ENCODE results near the gene HMSD. TPM values are rescaled to one million over a fixed set of nuclear protein-coding genes. Genes with fewer than 3 reads are reported as not detected.

HMSD gene
- total and polyA plus RNA-seq, 2 donors (not counting 3 experiments of a cell fraction or from before 2014, with no cell fraction given), result 0.08 TPM; not detected in 1

GRCh38 chr18:63930773-63931354 lies 18.2 kb upstream of the HMSD start:
- Histone ChIP-seq H2AFZ (ENCODE audit: low read depth, low read length) (no peak overlapping the region), H4K20me1 (replicated peaks; ENCODE audit: control insufficient read depth, extremely low read depth, insufficient read depth, low read length) (no peaks in the 10 kb centered on the region), H3K27me3 (ENCODE audit: control insufficient read depth in 2 of 2, insufficient read depth in 2 of 2, low read length in 2 of 2) (peaks cover 3 to 4% of the 10 kb centered on the region in 2 experiments), H3K9ac (replicated peaks; ENCODE audit: extremely low read depth, insufficient read depth, low read length) (no peak overlapping the region), H3K79me2 (ENCODE audit: control insufficient read depth, insufficient read depth, low read length) (no peaks in the 10 kb centered on the region), H3K9me1 (replicated peaks; ENCODE audit: control insufficient read depth, extremely low read depth, insufficient read depth, low read length) (no peaks in the 10 kb centered on the region), H3K4me3 (replicated peaks in 1 of 3; ENCODE audit: insufficient read depth in 1 of 3, low read depth in 1 of 3, low read length in 3 of 3) (no peak overlapping the region), H3K4me2 (ENCODE audit: insufficient read depth, low read length) (no peak overlapping the region), H3K4me1 (ENCODE audit: control insufficient read depth, extremely low read depth, insufficient read depth, low read length) (no peaks in the 10 kb centered on the region), H3K27ac (ENCODE audit: insufficient read depth, low read depth, low read length) (no peak overlapping the region), H3K9me3 (replicated peaks; ENCODE audit: control insufficient read depth, insufficient read depth, low read length) (no peaks in the 10 kb centered on the region), H3K36me3 (ENCODE audit: control insufficient read depth in 2 of 2, extremely low read depth in 1 of 2, insufficient read depth in 2 of 2, low read length in 2 of 2) (no peaks in the 10 kb centered on the region)
- no peak for FAIRE-seq
- no peak for TF ChIP-seq POLR2AphosphoS5 (IDR thresholded peaks at IDR 0.05; ENCODE audit: insufficient read depth, low read depth, low read length)
- no peak for TF ChIP-seq EZH2 (IDR thresholded peaks at IDR 0.05; ENCODE audit: borderline replicate concordance, low read depth, low read length, severe bottlenecking)
- no peak for TF ChIP-seq MAX (IDR thresholded peaks at IDR 0.05; ENCODE audit: insufficient read depth, insufficient read length)
- TF ChIP-seq MYC (IDR thresholded peaks at IDR 0.05; ENCODE audit: low read depth, low read length), result no peak
- no peak for TF ChIP-seq FOS (IDR thresholded peaks at IDR 0.05; ENCODE audit: borderline replicate concordance, insufficient read depth, low read length)
- TF ChIP-seq JUN (IDR thresholded peaks at IDR 0.05; ENCODE audit: borderline replicate concordance, insufficient read depth, insufficient read length, low read depth), result no peak
- TF ChIP-seq GATA2 (IDR thresholded peaks at IDR 0.05; ENCODE audit: insufficient read depth, insufficient read length, low read depth, low read length), result no peak
- no peak for TF ChIP-seq CTCF (IDR thresholded peaks at IDR 0.05; ENCODE audit: extremely low read depth in 1 of 2, insufficient read depth in 1 of 2, low read depth in 1 of 2, low read length in 2 of 2)
- no TSS peak for BruUV-seq (replicated peaks)
- intact Hi-C loops (cut with micrococcal nuclease) (no loop called here), dilution Hi-C loops (cut with MboI; ENCODE audit: extremely low pct_ligation_motif_present, low sequenced_read_pairs) (no loop called here)
- ChIA-PET CTCF (no interaction called here), POLR2A (no interaction called here)
- no peak for DNase-seq (ENCODE audit: low read depth, low spot score)
